GM23338 (cell line): ENCODE results near the gene SERPINB8.
"Not testable (repeated sequence)": the region's sequence is repeated elsewhere in the genome, so short reads cannot be mapped to it uniquely, and the experiment has no call there.

Experiments
- CTCF ChIP-seq, 2 experiments: fragments of 200-600 bp in 1 of 2; sonication (generic) in 1 of 2; conservative IDR thresholded peaks; 2 replicates each; pipeline versions ENCODE4 v1.5.1 to v1.6.1; 2016 to 2017; ENCODE audit warnings: antibody characterized with exemption in 2 of 2, low read depth in 2 of 2, mild to moderate bottlenecking in 2 of 2, moderate library complexity in 1 of 2
- EZH2 ChIP-seq: fragments of 200-600 bp; sonication (generic); IDR thresholded peaks from one replicate; pipeline ENCODE4 v1.8.0; 2017; ENCODE audit warnings: antibody characterized with exemption, mild to moderate bottlenecking, low read depth; ENCODE audit not compliant: unreplicated experiment
- POLR2AphosphoS5 ChIP-seq: IDR thresholded peaks from 2 replicates; pipeline ENCODE4 v1.6.1; 2016; ENCODE audit warnings: antibody characterized with exemption, low read depth

DNA sequence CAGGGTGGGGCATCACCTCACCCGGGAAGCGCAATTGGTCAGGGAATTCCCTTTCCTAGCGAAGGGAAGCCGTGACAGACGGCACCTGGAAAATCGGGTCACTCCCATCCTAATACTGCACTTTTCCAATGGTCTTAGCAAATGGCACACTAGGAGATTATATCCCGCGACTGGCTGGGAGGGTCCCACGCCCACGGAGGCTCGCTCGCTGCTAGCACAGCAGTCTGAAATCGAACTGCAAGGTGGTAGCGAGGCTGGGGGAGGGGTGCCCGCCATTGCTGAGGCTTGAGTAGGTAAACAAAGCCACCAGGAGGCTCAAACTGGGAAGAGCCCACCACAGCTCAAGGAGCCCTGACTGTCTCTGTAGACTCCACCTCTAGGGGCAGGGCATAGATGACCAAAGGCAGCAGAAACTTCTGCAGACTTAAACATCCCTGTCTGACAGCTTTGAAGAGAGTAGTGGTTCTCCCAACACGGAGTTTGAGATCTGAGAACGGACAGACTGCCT, 29.3 kb upstream of the SERPINB8 start:
- TF ChIP-seq CTCF (conservative IDR thresholded peaks at IDR 0.05; ENCODE audit: low read depth in 2 of 2); POLR2AphosphoS5; EZH2: not testable (repeated sequence)
